Endothelial cell of umbilical vein (primary cell): ENCODE measurements around the gene MYLK2. TPM values are rescaled to one million over a fixed set of nuclear protein-coding genes. Genes with fewer than 3 reads are reported as not detected.

Experiments used
- BruUV-seq: library from RNA; stranded (reverse); fragments of 400-500 nt; replicated peaks from 2 replicates; lab custom pipeline; 2021; lab: Mats Ljungman, UMichigan
- CTCF ChIA-PET: fragments of 300-600, 350-600 bp; sonication (Branson Sonifier 250); formaldehyde crosslinking; loops from one replicate; lab custom pipeline; 2021; ENCODE audit warnings: antibody characterized with exemption, inconsistent platforms; lab: Charles Lee
- POLR2A ChIA-PET: fragments of 300-600, 350-600 bp; sonication (Branson Sonifier 250); formaldehyde crosslinking; loops from one replicate; lab custom pipeline; 2021; ENCODE audit warnings: antibody characterized with exemption, inconsistent platforms; lab: Charles Lee
- DNase-seq: peaks from one replicate; pipeline ENCODE4 v3.0.0-alpha.2; 2011; ENCODE audit warnings: low read depth, low spot score
- FAIRE-seq: peaks from 2 replicates; lab custom pipeline; 2011; peaks lifted over from hg19 to GRCh38; lab: Jason Lieb, UNC
- H2AFZ ChIP-seq: 2 replicates; pipeline ENCODE4 v1.6.0; 2012; ENCODE audit warnings: low read depth, low read length, control low read depth, inconsistent platforms
- H3K27ac ChIP-seq: 2 replicates; pipeline ENCODE4 v1.5.1; 2011; ENCODE audit warnings: low read depth, mild to moderate bottlenecking, control low read depth, low read length, moderate library complexity; ENCODE audit not compliant: insufficient read depth
- H3K27me3 ChIP-seq, 2 experiments: 2 replicates each; pipeline versions ENCODE4 v1.6.0 to v1.6.1; 2011; ENCODE audit warnings: low read length in 2 of 2, mixed read lengths in 1 of 2; ENCODE audit not compliant: control insufficient read depth in 2 of 2, insufficient read depth in 2 of 2
- H3K36me3 ChIP-seq, 2 experiments: 2 replicates in 1 of 2; 3 replicates in 1 of 2; pipeline ENCODE4 v1.5.1; 2011; ENCODE audit warnings: low read length in 2 of 2, mild to moderate bottlenecking in 1 of 2, moderate library complexity in 1 of 2; ENCODE audit not compliant: control insufficient read depth in 2 of 2, insufficient read depth in 2 of 2; ENCODE audit errors: extremely low read depth in 1 of 2
- H3K4me1 ChIP-seq: 3 replicates; pipeline ENCODE4 v1.5.1; 2011; ENCODE audit warnings: mild to moderate bottlenecking, low read length; ENCODE audit not compliant: control insufficient read depth, insufficient read depth; ENCODE audit errors: extremely low read depth
- H3K4me2 ChIP-seq: 2 replicates; pipeline ENCODE4 v1.6.1; 2011; ENCODE audit warnings: low read length, control low read depth, mixed read lengths; ENCODE audit not compliant: insufficient read depth
- H3K4me3 ChIP-seq, 3 experiments: fragments of 200-600 bp in 1 of 3; sonication (generic), shearing (Covaris generic) in 1 of 3; replicated peaks in 1 of 3; 2 replicates each; pipeline ENCODE4 v1.5.1; 2011 to 2016; ENCODE audit warnings: control low read depth in 3 of 3, low read length in 3 of 3, mild to moderate bottlenecking in 2 of 3, inconsistent platforms in 1 of 3, low read depth in 1 of 3, moderate library complexity in 1 of 3; ENCODE audit not compliant: insufficient read depth in 1 of 3
- H3K79me2 ChIP-seq: 2 replicates; pipeline ENCODE4 v1.6.0; 2012; ENCODE audit warnings: low read length, inconsistent platforms; ENCODE audit not compliant: control insufficient read depth, insufficient read depth
- H3K9ac ChIP-seq: replicated peaks from 2 replicates; pipeline ENCODE3; 2011; ENCODE audit warnings: low read length, control low read depth; ENCODE audit not compliant: insufficient read depth; ENCODE audit errors: extremely low read depth
- H3K9me1 ChIP-seq: replicated peaks from 3 replicates; pipeline ENCODE4 v1.6.0; 2011; ENCODE audit warnings: mild to moderate bottlenecking, low read length; ENCODE audit not compliant: control insufficient read depth, insufficient read depth; ENCODE audit errors: extremely low read depth
- H3K9me3 ChIP-seq: replicated peaks from 2 replicates; pipeline ENCODE4 v1.5.1; 2012; ENCODE audit warnings: low read length, inconsistent platforms; ENCODE audit not compliant: control insufficient read depth, insufficient read depth
- H4K20me1 ChIP-seq: replicated peaks from 2 replicates; pipeline ENCODE3; 2011; ENCODE audit warnings: mild to moderate bottlenecking, low read length; ENCODE audit not compliant: control insufficient read depth, insufficient read depth; ENCODE audit errors: extremely low read depth
- CTCF ChIP-seq, 2 donors: IDR thresholded peaks; 1 replicate in 1 of 2; 2 replicates in 1 of 2; pipeline ENCODE4 v1.5.1; 2011; ENCODE audit warnings: low read length in 2 of 2, mild to moderate bottlenecking in 2 of 2, moderate library complexity in 2 of 2, control low read depth in 1 of 2, inconsistent platforms in 1 of 2, low read depth in 1 of 2; ENCODE audit not compliant: insufficient read depth in 1 of 2; ENCODE audit errors: extremely low read depth in 1 of 2
- EZH2 ChIP-seq: IDR thresholded peaks from 2 replicates; pipeline ENCODE4 v1.6.1; 2012; ENCODE audit warnings: borderline replicate concordance, low read depth, mild to moderate bottlenecking, moderate library complexity, low read length, inconsistent platforms; ENCODE audit not compliant: severe bottlenecking
- FOS ChIP-seq: IDR thresholded peaks from 2 replicates; pipeline ENCODE4 v1.6.1; 2011; ENCODE audit warnings: mild to moderate bottlenecking, low read length, moderate library complexity, borderline replicate concordance; ENCODE audit not compliant: insufficient read depth
- GATA2 ChIP-seq: IDR thresholded peaks from 2 replicates; pipeline ENCODE4 v1.7.0; 2011; ENCODE audit warnings: low read depth, mild to moderate bottlenecking, moderate library complexity, mixed read lengths, low read length; ENCODE audit not compliant: insufficient read length, insufficient read depth
- JUN ChIP-seq: IDR thresholded peaks from 2 replicates; pipeline ENCODE4 v1.6.1; 2011; ENCODE audit warnings: borderline replicate concordance, low read depth; ENCODE audit not compliant: insufficient read length, insufficient read depth
- MAX ChIP-seq: IDR thresholded peaks from 2 replicates; pipeline ENCODE4 v1.6.1; 2011; ENCODE audit not compliant: insufficient read depth, insufficient read length
- MYC ChIP-seq: IDR thresholded peaks from one replicate; pipeline ENCODE4 v1.6.1; 2011; ENCODE audit warnings: mild to moderate bottlenecking, low read depth, low read length
- POLR2A ChIP-seq: IDR thresholded peaks from 2 replicates; pipeline ENCODE4 v1.6.1; 2012; ENCODE audit warnings: low read depth, mild to moderate bottlenecking, control low read depth, low read length
- POLR2AphosphoS5 ChIP-seq: IDR thresholded peaks from 2 replicates; pipeline ENCODE4 v1.6.1; 2012; ENCODE audit warnings: low read depth, mild to moderate bottlenecking, control low read depth, low read length, moderate library complexity; ENCODE audit not compliant: insufficient read depth
- dilution Hi-C: fragments of 300-500 bp; cut with MboI; formaldehyde crosslinking; loops from one replicate; pipeline ENCODE4 v1.15.0; 2019; ENCODE audit warnings: low sequenced_read_pairs; ENCODE audit not compliant: extremely low pct_ligation_motif_present
- intact Hi-C: fragments of 100-400 bp; cut with micrococcal nuclease; formaldehyde crosslinking; loops from one replicate; pipeline ENCODE4 v1.10.0; 2022
- polyA plus RNA-seq, 4 experiments: library from polyadenylated mRNA; depleted of rRNA in 3 of 4; stranded (reverse) in 3 of 4; unstranded in 1 of 4; fragments of >200 nt; gene quantifications; 2 replicates each; pipeline versions ENCODE4 v1.2.1 to v1.2.3, GENCODE V29; 2011 to 2012; ENCODE audit warnings: missing spikeins in 1 of 4
- total RNA-seq: library from RNA; stranded (reverse); gene quantifications from 2 replicates; pipeline ENCODE4 v1.2.3, GENCODE V29; 2021

The MYLK2 gene
- total and polyA plus RNA-seq, 2 donors (not counting 3 experiments of a cell fraction or from before 2014, with no cell fraction given) = 2.6 to 2.7 TPM

- H3K27ac ChIP-seq = no peak overlapping the region
- BruUV-seq = no TSS peak
- no peaks in the 10 kb centered on the region for H3K9me3 ChIP-seq
- no peak overlapping the region for H3K9ac ChIP-seq
- no peaks in the 10 kb centered on the region for H4K20me1 ChIP-seq
- no peaks in the 10 kb centered on the region for H3K36me3 ChIP-seq
- dilution Hi-C loops (no loop called here), intact Hi-C loops (no loop called here)
- H3K27me3 ChIP-seq = peaks cover 15 to 20% of the 10 kb centered on the region in 2 experiments
- no peak overlapping the region for H3K4me2 ChIP-seq
- no peak overlapping the region for H2AFZ ChIP-seq
- FAIRE-seq (no peak), DNase-seq (no peak)
- no peaks in the 10 kb centered on the region for H3K4me1 ChIP-seq
- TF ChIP-seq JUN = no peak
- TF ChIP-seq POLR2A = no peak
- no peak for TF ChIP-seq EZH2
- no peak for TF ChIP-seq GATA2
- no peak for TF ChIP-seq FOS
- ChIA-PET CTCF (interaction anchor here (0.7 to 1.6 kb wide), 4 partner anchors 12 to 167 kb away, joined by 3 to 4 read pairs (median 3); partner anchors contain the start of gene PDRG1), POLR2A (no interaction called here)
- no peak overlapping the region for H3K4me3 ChIP-seq
- no peaks in the 10 kb centered on the region for H3K79me2 ChIP-seq
- no peaks in the 10 kb centered on the region for H3K9me1 ChIP-seq
Observed at GRCh38 chr20:31864521-31865400, 45.6 kb downstream of the MYLK2 start.

- CTCF ChIA-PET = no interaction called here
Observed at GRCh38 chr20:31866221-31866620, 47.1 kb downstream of the MYLK2 start.

More at GRCh38 chr20:31866221-31866620, 47.1 kb downstream of the MYLK2 start:
- no peak overlapping the region for H3K9ac ChIP-seq
- no peak overlapping the region for H2AFZ ChIP-seq
- no peak overlapping the region for H3K4me2 ChIP-seq
- H3K27ac ChIP-seq = no peak overlapping the region
- H3K79me2 ChIP-seq = no peaks in the 10 kb centered on the region
- TF ChIP-seq POLR2A (no peak), EZH2 (no peak), MAX (no peak), GATA2 (no peak), MYC (no peak), JUN (no peak), CTCF (IDR thresholded peaks at IDR 0.05; ENCODE audit: extremely low read depth in 1 of 2, insufficient read depth in 1 of 2, low read depth in 1 of 2, low read length in 2 of 2) (no peak), FOS (no peak), POLR2AphosphoS5 (no peak)
- intact Hi-C loops (no loop called here), dilution Hi-C loops (no loop called here)
- H3K9me1 ChIP-seq = no peaks in the 10 kb centered on the region
- DNase-seq (no peak), FAIRE-seq (no peak)
- H3K4me1 ChIP-seq = no peaks in the 10 kb centered on the region
- H3K36me3 ChIP-seq = no peaks in the 10 kb centered on the region
- no peaks in the 10 kb centered on the region for H4K20me1 ChIP-seq
- BruUV-seq = no TSS peak
- POLR2A ChIA-PET = no interaction called here
- peaks cover 20% of the 10 kb centered on the region in 2 experiments for H3K27me3 ChIP-seq
- H3K9me3 ChIP-seq = no peaks in the 10 kb centered on the region
- H3K4me3 ChIP-seq = no peak overlapping the region
